Ishikawa (cell line): ENCODE measurements around the gene ADAM22.

Source experiments
- CEBPB ChIP-seq: IDR thresholded peaks from 2 replicates; pipeline ENCODE4 v1.6.1; 2012
- EP300 ChIP-seq: IDR thresholded peaks from 2 replicates; pipeline ENCODE4 v1.6.1; 2012; ENCODE audit warnings: borderline replicate concordance
- FOXM1 ChIP-seq: IDR thresholded peaks from 2 replicates; pipeline ENCODE4 v1.6.1; 2012; ENCODE audit warnings: low read depth, borderline replicate concordance
- NFIC ChIP-seq: IDR thresholded peaks from 2 replicates; pipeline ENCODE4 v1.6.1; 2012
- RAD21 ChIP-seq: IDR thresholded peaks from 2 replicates; pipeline ENCODE4 v1.6.1; 2012; ENCODE audit warnings: low read depth
- TAF1 ChIP-seq: IDR thresholded peaks from 2 replicates; pipeline ENCODE4 v1.6.1; 2012; ENCODE audit warnings: low read depth, mild to moderate bottlenecking
- TEAD4 ChIP-seq: IDR thresholded peaks from 2 replicates; pipeline ENCODE4 v1.6.1; 2012
- ZBTB7A ChIP-seq: IDR thresholded peaks from 2 replicates; pipeline ENCODE4 v1.6.1; 2012; ENCODE audit warnings: low read depth
- TF ChIP-seq, protein P1 (sequence below): IDR thresholded peaks from 2 replicates; pipeline ENCODE4 v1.6.1; 2012
- TF ChIP-seq, protein P2 (sequence below): IDR thresholded peaks from 2 replicates; pipeline ENCODE4 v1.6.1; 2012
- TF ChIP-seq, protein P3 (sequence below): IDR thresholded peaks from 2 replicates; pipeline ENCODE4 v1.6.1; 2012; ENCODE audit warnings: low read depth, mild to moderate bottlenecking

DNA sequence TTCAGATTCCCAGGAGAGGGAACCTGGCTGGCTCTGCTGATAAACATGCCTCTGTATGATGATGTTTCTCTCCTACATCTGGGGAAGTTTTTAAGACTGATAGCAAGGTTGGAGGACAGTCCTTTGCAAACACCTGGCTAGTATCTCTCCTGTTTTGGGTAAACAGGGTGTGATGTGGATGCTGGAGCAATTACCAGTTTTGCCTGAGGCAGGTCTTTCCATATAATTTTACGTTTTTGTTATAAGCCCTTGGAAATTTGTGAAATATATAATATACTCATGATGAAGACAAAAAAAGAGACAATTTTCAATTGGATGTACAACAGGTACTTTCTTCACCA, 138.6 kb downstream of the ADAM22 start:
- TF ChIP-seq EP300, result no peak
- no peak for TF ChIP-seq TEAD4
- no peak for TF ChIP-seq RAD21
- TF ChIP-seq, protein P1, sequence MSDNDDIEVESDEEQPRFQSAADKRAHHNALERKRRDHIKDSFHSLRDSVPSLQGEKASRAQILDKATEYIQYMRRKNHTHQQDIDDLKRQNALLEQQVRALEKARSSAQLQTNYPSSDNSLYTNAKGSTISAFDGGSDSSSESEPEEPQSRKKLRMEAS, result no peak
- TF ChIP-seq CEBPB, result no peak
- TF ChIP-seq TAF1, result no peak
- TF ChIP-seq ZBTB7A, result no peak
- TF ChIP-seq, protein P2, sequence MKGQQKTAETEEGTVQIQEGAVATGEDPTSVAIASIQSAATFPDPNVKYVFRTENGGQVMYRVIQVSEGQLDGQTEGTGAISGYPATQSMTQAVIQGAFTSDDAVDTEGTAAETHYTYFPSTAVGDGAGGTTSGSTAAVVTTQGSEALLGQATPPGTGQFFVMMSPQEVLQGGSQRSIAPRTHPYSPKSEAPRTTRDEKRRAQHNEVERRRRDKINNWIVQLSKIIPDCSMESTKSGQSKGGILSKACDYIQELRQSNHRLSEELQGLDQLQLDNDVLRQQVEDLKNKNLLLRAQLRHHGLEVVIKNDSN, result no peak
- TF ChIP-seq FOXM1, result no peak
- TF ChIP-seq, protein P3, sequence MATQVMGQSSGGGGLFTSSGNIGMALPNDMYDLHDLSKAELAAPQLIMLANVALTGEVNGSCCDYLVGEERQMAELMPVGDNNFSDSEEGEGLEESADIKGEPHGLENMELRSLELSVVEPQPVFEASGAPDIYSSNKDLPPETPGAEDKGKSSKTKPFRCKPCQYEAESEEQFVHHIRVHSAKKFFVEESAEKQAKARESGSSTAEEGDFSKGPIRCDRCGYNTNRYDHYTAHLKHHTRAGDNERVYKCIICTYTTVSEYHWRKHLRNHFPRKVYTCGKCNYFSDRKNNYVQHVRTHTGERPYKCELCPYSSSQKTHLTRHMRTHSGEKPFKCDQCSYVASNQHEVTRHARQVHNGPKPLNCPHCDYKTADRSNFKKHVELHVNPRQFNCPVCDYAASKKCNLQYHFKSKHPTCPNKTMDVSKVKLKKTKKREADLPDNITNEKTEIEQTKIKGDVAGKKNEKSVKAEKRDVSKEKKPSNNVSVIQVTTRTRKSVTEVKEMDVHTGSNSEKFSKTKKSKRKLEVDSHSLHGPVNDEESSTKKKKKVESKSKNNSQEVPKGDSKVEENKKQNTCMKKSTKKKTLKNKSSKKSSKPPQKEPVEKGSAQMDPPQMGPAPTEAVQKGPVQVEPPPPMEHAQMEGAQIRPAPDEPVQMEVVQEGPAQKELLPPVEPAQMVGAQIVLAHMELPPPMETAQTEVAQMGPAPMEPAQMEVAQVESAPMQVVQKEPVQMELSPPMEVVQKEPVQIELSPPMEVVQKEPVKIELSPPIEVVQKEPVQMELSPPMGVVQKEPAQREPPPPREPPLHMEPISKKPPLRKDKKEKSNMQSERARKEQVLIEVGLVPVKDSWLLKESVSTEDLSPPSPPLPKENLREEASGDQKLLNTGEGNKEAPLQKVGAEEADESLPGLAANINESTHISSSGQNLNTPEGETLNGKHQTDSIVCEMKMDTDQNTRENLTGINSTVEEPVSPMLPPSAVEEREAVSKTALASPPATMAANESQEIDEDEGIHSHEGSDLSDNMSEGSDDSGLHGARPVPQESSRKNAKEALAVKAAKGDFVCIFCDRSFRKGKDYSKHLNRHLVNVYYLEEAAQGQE, result no peak
- TF ChIP-seq NFIC, result no peak
